ENCODE results near the gene KIF11. TPM values are rescaled to one million over a fixed set of nuclear protein-coding genes. Genes with fewer than 3 reads are reported as not detected.

The KIF11 gene
- total RNA-seq (2022) (33.1 and 37.4 TPM in 2 replicates), Bru-seq, nascent RNA (percentile 90 among the genes with signal in this experiment), BruChase-seq, experiment 1, labeled RNA remaining after a 6-hour chase (percentile 86 among the genes with signal in this experiment), BruChase-seq, experiment 2, labeled RNA remaining after a 2-hour chase (percentile 89 among the genes with signal in this experiment)
- long read RNA-seq, full-length matches to known transcripts: 18 of 21 reads
- long read RNA-seq, partial matches to known transcripts: 1 of 21 reads
- long read RNA-seq, other reads (novel, unspliced or antisense): 2 of 21 reads

GRCh38 chr10:92592761-92593618 lies at the start of gene KIF11:
Gene KIF11 (plus strand): TSS chr10:92593130. CDS start chr10:92593376, 246 bp downstream.
- peaks cover 54% of the 10 kb centered on the region for H3K36me3 Mint-ChIP-seq (ENCODE audit: insufficient read depth, unreplicated experiment)
- DNase-seq: peak; percentile 94
- intact Hi-C loops (cut with micrococcal nuclease; ENCODE audit: unreplicated experiment): no loop called here
- BruUV-seq (replicated peaks): no TSS peak
- H3K9me3 Mint-ChIP-seq (ENCODE audit: low read depth, unreplicated experiment): no peaks in the 10 kb centered on the region
- peaks cover 32% of the 10 kb centered on the region for H3K4me1 Mint-ChIP-seq (ENCODE audit: low read depth, unreplicated experiment)
- no peaks in the 10 kb centered on the region for H3K27me3 Mint-ChIP-seq (ENCODE audit: unreplicated experiment)
- TF ChIP-seq CTCF (IDR thresholded peaks at IDR 0.05; ENCODE audit: unreplicated experiment): no peak
- H3K4me3 Mint-ChIP-seq (ENCODE audit: low read depth, unreplicated experiment): peak within 1 kb of the TSS; percentile 97
- peak within 1 kb of the TSS; percentile 100 for H3K27ac Mint-ChIP-seq (ENCODE audit: unreplicated experiment)
- CTCF ChIA-PET: no interaction called here

- CTCF ChIA-PET: no interaction called here
- H3K4me3 Mint-ChIP-seq (ENCODE audit: low read depth, unreplicated experiment): no peak overlapping the region
- BruUV-seq (replicated peaks): no TSS peak
- no peak for TF ChIP-seq CTCF (IDR thresholded peaks at IDR 0.05; ENCODE audit: unreplicated experiment)
- H3K9me3 Mint-ChIP-seq (ENCODE audit: low read depth, unreplicated experiment): no peaks in the 10 kb centered on the region
- no peaks in the 10 kb centered on the region for H3K27me3 Mint-ChIP-seq (ENCODE audit: unreplicated experiment)
- intact Hi-C loops (cut with micrococcal nuclease; ENCODE audit: unreplicated experiment): no loop called here
- H3K36me3 Mint-ChIP-seq (ENCODE audit: insufficient read depth, unreplicated experiment): no peaks in the 10 kb centered on the region
- DNase-seq: no peak
- peaks cover 7% of the 10 kb centered on the region for H3K4me1 Mint-ChIP-seq (ENCODE audit: low read depth, unreplicated experiment)
- H3K27ac Mint-ChIP-seq (ENCODE audit: unreplicated experiment): no peak overlapping the region
These were observed 48.6 kb upstream of the KIF11 start for GRCh38 chr10:92544296-92544695.

GRCh38 chr10:92545556-92545955 lies 47.4 kb upstream of the KIF11 start:
- CTCF ChIA-PET: no interaction called here
- Mint-ChIP-seq H3K4me3 (ENCODE audit: low read depth, unreplicated experiment) (no peak overlapping the region), H3K27ac (ENCODE audit: unreplicated experiment) (no peak overlapping the region)

GRCh38 chr10:92547676-92548075 lies 45.3 kb upstream of the KIF11 start:
- no peak for TF ChIP-seq CTCF (IDR thresholded peaks at IDR 0.05; ENCODE audit: unreplicated experiment)
- DNase-seq: no peak
- CTCF ChIA-PET: no interaction called here
- no peaks in the 10 kb centered on the region for H3K27me3 Mint-ChIP-seq (ENCODE audit: unreplicated experiment)
- no TSS peak for BruUV-seq (replicated peaks)
- H3K36me3 Mint-ChIP-seq (ENCODE audit: insufficient read depth, unreplicated experiment): no peaks in the 10 kb centered on the region
- H3K27ac Mint-ChIP-seq (ENCODE audit: unreplicated experiment): no peak overlapping the region
- peaks cover 7% of the 10 kb centered on the region for H3K4me1 Mint-ChIP-seq (ENCODE audit: low read depth, unreplicated experiment)
- H3K4me3 Mint-ChIP-seq (ENCODE audit: low read depth, unreplicated experiment): no peak overlapping the region
- intact Hi-C loops (cut with micrococcal nuclease; ENCODE audit: unreplicated experiment): no loop called here
- H3K9me3 Mint-ChIP-seq (ENCODE audit: low read depth, unreplicated experiment): no peaks in the 10 kb centered on the region

More at GRCh38 chr10:92545556-92545955, 47.4 kb upstream of the KIF11 start:
- intact Hi-C loops (cut with micrococcal nuclease; ENCODE audit: unreplicated experiment): no loop called here
- no TSS peak for BruUV-seq (replicated peaks)
- no peak for DNase-seq
- Mint-ChIP-seq H3K4me1 (ENCODE audit: low read depth, unreplicated experiment) (peaks cover 7% of the 10 kb centered on the region), H3K27me3 (ENCODE audit: unreplicated experiment) (no peaks in the 10 kb centered on the region), H3K9me3 (ENCODE audit: low read depth, unreplicated experiment) (no peaks in the 10 kb centered on the region), H3K36me3 (ENCODE audit: insufficient read depth, unreplicated experiment) (no peaks in the 10 kb centered on the region)
- no peak for TF ChIP-seq CTCF (IDR thresholded peaks at IDR 0.05; ENCODE audit: unreplicated experiment)

Measured in Calu3 (cell line).